HepG2 (cell line): ENCODE results near the gene NEURL4. TPM values are rescaled to one million over a fixed set of nuclear protein-coding genes. Genes with fewer than 3 reads are reported as not detected.
A peak's percentile ranks its signal among the peaks of the same experiment; 100 is the strongest.

Source experiments
- ARNTL ChIP-seq: sonication (generic); formaldehyde crosslinking; IDR thresholded peaks from 2 replicates; pipeline ENCODE4 v1.4.0; 2020; ENCODE audit warnings: mild to moderate bottlenecking, missing genetic modification reagents
- CREM ChIP-seq, 2 experiments: sonication (generic) in 1 of 2; formaldehyde crosslinking in 1 of 2; IDR thresholded peaks; 2 replicates each; pipeline versions ENCODE4 v1.4.0 to v1.6.1; 2016 to 2020; ENCODE audit warnings: antibody characterized with exemption in 1 of 2, mild to moderate bottlenecking in 1 of 2, missing genetic modification reagents in 1 of 2
- KLF13 ChIP-seq: sonication (generic); formaldehyde crosslinking; IDR thresholded peaks from 2 replicates; pipeline ENCODE4 v1.4.0; 2020; ENCODE audit warnings: mild to moderate bottlenecking, missing genetic modification reagents
- NBN ChIP-seq: fragments of 450-650 bp; conservative IDR thresholded peaks from 2 replicates; pipeline ENCODE4 v1.6.1; 2017
- NR2F6 ChIP-seq, 2 experiments: IDR thresholded peaks; 2 replicates each; pipeline ENCODE4 v1.6.1; 2016; ENCODE audit warnings: antibody characterized with exemption in 1 of 2, mild to moderate bottlenecking in 1 of 2
- SSRP1 ChIP-seq: IDR thresholded peaks from 2 replicates; pipeline ENCODE4 v1.6.1; 2016; ENCODE audit warnings: control low read depth
- YEATS2 ChIP-seq: sonication (generic); formaldehyde crosslinking; IDR thresholded peaks from 2 replicates; pipeline ENCODE4 v1.4.0; 2020; ENCODE audit warnings: missing genetic modification reagents, borderline replicate concordance
- ZBTB3 ChIP-seq: sonication (generic); formaldehyde crosslinking; IDR thresholded peaks from 2 replicates; pipeline ENCODE4 v1.4.0; 2020; ENCODE audit warnings: low read depth, mild to moderate bottlenecking, moderate library complexity, missing genetic modification reagents, borderline replicate concordance
- ZFP82 ChIP-seq: sonication (generic); formaldehyde crosslinking; IDR thresholded peaks from 2 replicates; pipeline ENCODE4 v1.5.1; 2020; ENCODE audit warnings: mild to moderate bottlenecking, missing genetic modification reagents, borderline replicate concordance
- ZHX1 ChIP-seq: sonication (generic); formaldehyde crosslinking; IDR thresholded peaks from 2 replicates; pipeline ENCODE4 v1.8.1; 2022; ENCODE audit warnings: low read depth, mild to moderate bottlenecking, missing genetic modification reagents
- ZNF10 ChIP-seq: sonication (generic); formaldehyde crosslinking; IDR thresholded peaks from 2 replicates; pipeline ENCODE4 v1.4.0; 2020; ENCODE audit warnings: mild to moderate bottlenecking, low read depth, missing genetic modification reagents, borderline replicate concordance
- ZNF318 ChIP-seq: sonication (generic); formaldehyde crosslinking; IDR thresholded peaks from 2 replicates; pipeline ENCODE4 v1.4.0; 2020; ENCODE audit warnings: mild to moderate bottlenecking, missing genetic modification reagents
- ZNF367 ChIP-seq: sonication (generic); formaldehyde crosslinking; IDR thresholded peaks from 2 replicates; pipeline ENCODE4 v1.4.0; 2020; ENCODE audit warnings: missing genetic modification reagents, borderline replicate concordance
- ZNF496 ChIP-seq: sonication (generic); formaldehyde crosslinking; IDR thresholded peaks from 2 replicates; pipeline ENCODE4 v1.8.1; 2023; ENCODE audit warnings: mild to moderate bottlenecking, moderate library complexity, missing genetic modification reagents; ENCODE audit not compliant: insufficient replicate concordance
- ZNF530 ChIP-seq: sonication (generic); formaldehyde crosslinking; IDR thresholded peaks from 2 replicates; pipeline ENCODE4 v1.5.0; 2020; ENCODE audit warnings: low read depth, mild to moderate bottlenecking, missing genetic modification reagents
- ZNF552 ChIP-seq: sonication (generic); formaldehyde crosslinking; IDR thresholded peaks from 2 replicates; pipeline ENCODE4 v1.9.0; 2022; ENCODE audit warnings: missing genetic modification reagents, mild to moderate bottlenecking, borderline replicate concordance
- ZNF644 ChIP-seq: IDR thresholded peaks from 2 replicates; pipeline ENCODE4 v1.6.1; 2016; ENCODE audit warnings: low read depth
- ZNF678 ChIP-seq: sonication (generic); formaldehyde crosslinking; IDR thresholded peaks from 2 replicates; pipeline ENCODE4 v1.4.0; 2020; ENCODE audit warnings: mild to moderate bottlenecking, missing genetic modification reagents
- ZNF703 ChIP-seq: sonication (generic); formaldehyde crosslinking; IDR thresholded peaks from 2 replicates; pipeline ENCODE4 v1.5.1; 2020; ENCODE audit warnings: missing genetic modification reagents, mild to moderate bottlenecking, moderate library complexity, borderline replicate concordance
- polyA plus RNA-seq, 8 experiments: library from polyadenylated mRNA; depleted of rRNA in 3 of 8; stranded (reverse) in 7 of 8; unstranded in 1 of 8; fragments of >200 nt; fragmentation: Illumina TruSeq in 4 of 8; extraction: Trizol in 4 of 8; gene quantifications; 2 replicates each; pipeline versions ENCODE4 v1.2.1 to v1.2.3, GENCODE V29; 2011 to 2016; ENCODE audit warnings: low read depth in 4 of 8, missing spikeins in 1 of 8, mixed read lengths in 1 of 8; ENCODE audit not compliant: insufficient read depth in 1 of 8
- total RNA-seq, 5 experiments: library from RNA; depleted of rRNA; stranded (reverse); fragments of >200 nt; fragmentation: Illumina TruSeq; extraction: Trizol; gene quantifications; 2 replicates each; pipeline ENCODE4 v1.2.3, GENCODE V29; 2016; ENCODE audit warnings: low read depth in 1 of 5

The NEURL4 gene
- total and polyA plus RNA-seq, 2 of the 13 experiments (the other 11 are each of a cell fraction or from before 2014, with no cell fraction given): 14.8 to 15.7 TPM

- TF ChIP-seq ZNF318 (CRISPR knock-in tag): no peak
- no peak for TF ChIP-seq ZNF703
- no peak for TF ChIP-seq SSRP1
- no peak for TF ChIP-seq NBN
- TF ChIP-seq ZNF496 (CRISPR knock-in tag): no peak
- TF ChIP-seq KLF13: no peak
- TF ChIP-seq CREM (IDR thresholded peaks at IDR 0.05): no peak
- no peak for TF ChIP-seq CREM (CRISPR knock-in tag; IDR thresholded peaks at IDR 0.05)
- TF ChIP-seq ARNTL (CRISPR knock-in tag): no peak
- no peak for TF ChIP-seq ZNF367 (CRISPR knock-in tag)
- TF ChIP-seq NR2F6 (IDR thresholded peaks at IDR 0.05): peak; percentile 29
- no peak for TF ChIP-seq NR2F6 (CRISPR knock-in tag; IDR thresholded peaks at IDR 0.05)
- TF ChIP-seq ZHX1 (CRISPR knock-in tag): no peak
- no peak for TF ChIP-seq ZNF530 (CRISPR knock-in tag)
- TF ChIP-seq ZNF552: no peak
- no peak for TF ChIP-seq ZBTB3 (CRISPR knock-in tag)
- TF ChIP-seq ZNF10 (CRISPR knock-in tag): no peak
- 0 out of 2 replicates have a peak, but pooled peaks have one; percentile 46 for TF ChIP-seq ZFP82 (CRISPR knock-in tag)
- TF ChIP-seq ZNF678: no peak
- TF ChIP-seq ZNF644: no peak
- 0 out of 2 replicates have a peak, but pooled peaks have one; percentile 3 for TF ChIP-seq YEATS2 (CRISPR knock-in tag)
These were observed 47.0 kb downstream of the NEURL4 start (continued) for GRCh38 chr17:7281953-7282751.
